HPDE6-E6E7 (cell line): ENCODE data around the gene AOPEP.
"Not testable (repeated sequence)": the region's sequence is repeated elsewhere in the genome, so short reads cannot be mapped to it uniquely, and the experiment has no call there.

ENCODE experiments used
- DNase-seq: peaks from one replicate; pipeline ENCODE4 v3.0.0; 2011; ENCODE audit warnings: missing footprints; ENCODE audit errors: extremely low spot score

AOPEP gene

GRCh38 chr9:94870793-94871558, 144.5 kb downstream of the AOPEP start:
- DNase-seq, result peak; percentile 47

GRCh38 chr9:94872083-94872833, 145.8 kb downstream of the AOPEP start:
- no peak for DNase-seq

- no peak for DNase-seq
These were observed 146.5 kb downstream of the AOPEP start for GRCh38 chr9:94872891-94873511.

- no peak for DNase-seq
These were observed 147.8 kb downstream of the AOPEP start for GRCh38 chr9:94874316-94874715.

GRCh38 chr9:94875300-94876020, 149.0 kb downstream of the AOPEP start:
- DNase-seq, result no peak

- not testable (repeated sequence) for DNase-seq
These were observed 152.3 kb downstream of the AOPEP start for GRCh38 chr9:94878804-94879203.

GRCh38 chr9:94879230-94879629, 152.7 kb downstream of the AOPEP start:
- no peak for DNase-seq

GRCh38 chr9:94881023-94881422, 154.5 kb downstream of the AOPEP start:
- no peak for DNase-seq

GRCh38 chr9:94881454-94881853, 155.0 kb downstream of the AOPEP start:
- DNase-seq, result no peak

- DNase-seq, result no peak
These were observed 155.4 kb downstream of the AOPEP start for GRCh38 chr9:94881940-94882339.

GRCh38 chr9:94882966-94883641, 156.6 kb downstream of the AOPEP start:
- no peak for DNase-seq

- no peak for DNase-seq
These were observed 159.5 kb downstream of the AOPEP start for GRCh38 chr9:94885854-94886447.

GRCh38 chr9:94887721-94888120, 161.2 kb downstream of the AOPEP start:
- DNase-seq, result no peak

- DNase-seq, result no peak
These were observed 162.3 kb downstream of the AOPEP start for GRCh38 chr9:94888775-94889174.

- no peak for DNase-seq
These were observed 163.1 kb downstream of the AOPEP start for GRCh38 chr9:94889628-94890027.

GRCh38 chr9:94891183-94891582, 164.7 kb downstream of the AOPEP start:
- no peak for DNase-seq

- DNase-seq, result no peak
These were observed 166.2 kb downstream of the AOPEP start for GRCh38 chr9:94892675-94893074.

- no peak for DNase-seq
These were observed 167.7 kb downstream of the AOPEP start for GRCh38 chr9:94894094-94894699.

- no peak for DNase-seq
These were observed 169.2 kb downstream of the AOPEP start for GRCh38 chr9:94895668-94896067.

GRCh38 chr9:94896512-94896911, 170.0 kb downstream of the AOPEP start:
- DNase-seq, result no peak
